Parietal lobe (tissue), 1 donor: ENCODE data around the gene GPHN. TPM values are rescaled to one million over a fixed set of nuclear protein-coding genes. Genes with fewer than 3 reads are reported as not detected.

Source experiments
- total RNA-seq: library from RNA; depleted of rRNA; stranded (reverse); fragments of >200 nt; gene quantifications from one replicate; pipeline ENCODE4 v1.2.3, GENCODE V29; 2014

The GPHN gene
- 138 TPM for total RNA-seq

GRCh38 chr14:66507722-66508546, at the start of gene GPHN:
Gene GPHN, plus strand, starts transcription at chr14:66508147.

DNA sequence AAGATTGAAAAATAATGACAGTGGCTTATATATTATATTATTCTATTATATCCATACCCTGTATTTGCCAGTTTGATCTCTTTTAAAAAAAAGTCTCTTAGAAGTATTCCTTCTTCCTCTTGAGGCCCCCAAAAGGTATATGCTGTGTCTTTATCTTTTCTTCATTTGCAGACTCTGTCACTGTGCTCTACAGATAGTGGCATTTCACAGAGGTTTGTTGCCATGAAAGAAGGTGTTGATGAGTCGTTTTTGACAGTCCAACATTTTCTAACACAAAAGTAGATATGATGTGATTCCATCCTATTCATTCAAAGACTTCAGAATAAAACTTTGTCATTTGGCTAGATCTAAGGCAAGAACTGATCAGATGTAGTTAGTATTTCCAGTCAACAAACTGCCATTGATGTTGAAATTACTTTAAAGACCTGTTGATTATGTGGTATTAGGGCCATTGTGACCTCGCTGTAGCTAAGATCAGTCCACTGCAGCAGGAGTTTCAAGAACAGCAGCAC, 22.0 kb upstream of the GPHN start, which contains the start of gene CCDC196:
Gene CCDC196 (plus strand): TSS at position 462 of the 512 bp plus-strand sequence. CDS start 132 bp downstream, outside the sequence.

Other genes with a start within 250 kb of the GPHN start
- not detected for gene CCDC196, start 21.8 kb upstream of the GPHN start, total RNA-seq